Ishikawa (cell line): ENCODE results near the gene ANKRD61.

Source experiments
- CEBPB ChIP-seq: IDR thresholded peaks from 2 replicates; pipeline ENCODE4 v1.6.1; 2012
- CREB1 ChIP-seq: IDR thresholded peaks from 2 replicates; pipeline ENCODE4 v1.6.1; 2012; ENCODE audit warnings: low read depth
- EGR1 ChIP-seq: IDR thresholded peaks from 2 replicates; pipeline ENCODE4 v1.6.1; 2012
- EP300 ChIP-seq: IDR thresholded peaks from 2 replicates; pipeline ENCODE4 v1.6.1; 2012; ENCODE audit warnings: borderline replicate concordance
- FOXM1 ChIP-seq: IDR thresholded peaks from 2 replicates; pipeline ENCODE4 v1.6.1; 2012; ENCODE audit warnings: low read depth, borderline replicate concordance
- MAX ChIP-seq: IDR thresholded peaks from 2 replicates; pipeline ENCODE4 v1.6.1; 2012
- NFIC ChIP-seq: IDR thresholded peaks from 2 replicates; pipeline ENCODE4 v1.6.1; 2012
- RAD21 ChIP-seq: IDR thresholded peaks from 2 replicates; pipeline ENCODE4 v1.6.1; 2012; ENCODE audit warnings: low read depth
- REST ChIP-seq: IDR thresholded peaks from 2 replicates; pipeline ENCODE4 v1.6.1; 2012; ENCODE audit warnings: low read depth, mild to moderate bottlenecking
- TAF1 ChIP-seq: IDR thresholded peaks from 2 replicates; pipeline ENCODE4 v1.6.1; 2012; ENCODE audit warnings: low read depth, mild to moderate bottlenecking
- TCF12 ChIP-seq: IDR thresholded peaks from 2 replicates; pipeline ENCODE4 v1.6.1; 2012; ENCODE audit warnings: low read depth
- TEAD4 ChIP-seq: IDR thresholded peaks from 2 replicates; pipeline ENCODE4 v1.6.1; 2012
- USF1 ChIP-seq: IDR thresholded peaks from 2 replicates; pipeline ENCODE4 v1.6.1; 2012
- YY1 ChIP-seq: IDR thresholded peaks from 2 replicates; pipeline ENCODE4 v1.6.1; 2012; ENCODE audit warnings: low read depth
- ZBTB7A ChIP-seq: IDR thresholded peaks from 2 replicates; pipeline ENCODE4 v1.6.1; 2012; ENCODE audit warnings: low read depth

Gene ANKRD61

GRCh38 chr7:6022707-6023106, 8.5 kb upstream of the ANKRD61 start:
- no peak for TF ChIP-seq NFIC
- TF ChIP-seq USF1, result no peak
- no peak for TF ChIP-seq FOXM1
- TF ChIP-seq RAD21, result no peak
- no peak for TF ChIP-seq EP300
- no peak for TF ChIP-seq MAX
- TF ChIP-seq TAF1, result no peak

- TF ChIP-seq ZBTB7A, result no peak
- no peak for TF ChIP-seq EGR1
- TF ChIP-seq REST, result no peak
- TF ChIP-seq TCF12, result no peak
- TF ChIP-seq FOXM1, result no peak
Observed at GRCh38 chr7:6023974-6024435, 7.2 kb upstream of the ANKRD61 start.

- TF ChIP-seq RAD21, result peak; percentile 13; the same call in 1 of the 2 replicates
- no peak for TF ChIP-seq CREB1
- no peak for TF ChIP-seq YY1
Observed at GRCh38 chr7:6026011-6026819, 5.0 kb upstream of the ANKRD61 start.

GRCh38 chr7:6026820-6027311, 4.3 kb upstream of the ANKRD61 start:
- TF ChIP-seq USF1 (no peak), NFIC (no peak), EGR1 (no peak), TAF1 (no peak), YY1 (no peak), TCF12 (no peak)

- TF ChIP-seq TEAD4, result no peak
- TF ChIP-seq EGR1, result no peak
- TF ChIP-seq ZBTB7A, result no peak
- TF ChIP-seq MAX, result no peak
Observed at GRCh38 chr7:6027806-6028365, 3.3 kb upstream of the ANKRD61 start.

- no peak for TF ChIP-seq TEAD4
Observed at GRCh38 chr7:6028563-6028962, 2.6 kb upstream of the ANKRD61 start.

GRCh38 chr7:6031567-6031966, 391 bp downstream of the ANKRD61 start:
- no peak for TF ChIP-seq MAX
- no peak for TF ChIP-seq ZBTB7A
- no peak for TF ChIP-seq CREB1
- TF ChIP-seq YY1, result no peak
- TF ChIP-seq EGR1, result no peak
- TF ChIP-seq RAD21, result no peak
- no peak for TF ChIP-seq REST
- no peak for TF ChIP-seq FOXM1
- no peak for TF ChIP-seq NFIC
- TF ChIP-seq TCF12, result no peak
- TF ChIP-seq CEBPB, result no peak
- TF ChIP-seq USF1, result no peak
- no peak for TF ChIP-seq TEAD4
- no peak for TF ChIP-seq TAF1
- no peak for TF ChIP-seq EP300
